Kidney epithelial cell (primary cell): ENCODE results near the gene PLXNA4. TPM values are rescaled to one million over a fixed set of nuclear protein-coding genes. Genes with fewer than 3 reads are reported as not detected.

Source experiments
- DNase-seq: peaks from one replicate; pipeline ENCODE4 v3.0.0-alpha.2; 2010; ENCODE audit warnings: low read depth
- H3K27me3 ChIP-seq: 2 replicates; pipeline ENCODE4 v1.6.0; 2011; ENCODE audit warnings: low read length; ENCODE audit not compliant: control insufficient read depth, insufficient read depth
- H3K36me3 ChIP-seq: 2 replicates; pipeline ENCODE4 v1.5.1; 2011; ENCODE audit warnings: low read length; ENCODE audit not compliant: control insufficient read depth, insufficient read depth
- H3K4me3 ChIP-seq: 2 replicates; pipeline ENCODE4 v1.5.1; 2011; ENCODE audit warnings: low read depth, mild to moderate bottlenecking, control low read depth, low read length
- CTCF ChIP-seq: IDR thresholded peaks from 2 replicates; pipeline ENCODE4 v1.5.1; 2011; ENCODE audit warnings: mild to moderate bottlenecking, moderate library complexity, low read length, control low read depth, inconsistent platforms; ENCODE audit not compliant: insufficient read depth, poor library complexity, severe bottlenecking
- total RNA-seq: library from RNA; depleted of rRNA; stranded (reverse); fragments of >200 nt; gene quantifications from 2 replicates; pipeline ENCODE4 v1.2.3, GENCODE V29; 2015

The PLXNA4 gene
- total RNA-seq, 1 donor from 2014 or later = 5.9 TPM

GRCh38 chr7:132239422-132239994 is 336.8 kb downstream of the PLXNA4 start:
- DNase-seq = no peak
- H3K27me3 ChIP-seq = peaks cover 2% of the 10 kb centered on the region
- H3K4me3 ChIP-seq = no peak overlapping the region
- H3K36me3 ChIP-seq = no peaks in the 10 kb centered on the region
- no peak for TF ChIP-seq CTCF

GRCh38 chr7:132234711-132235110 is 341.6 kb downstream of the PLXNA4 start:
- Histone ChIP-seq H3K27me3 (peaks cover 2% of the 10 kb centered on the region), H3K36me3 (no peaks in the 10 kb centered on the region), H3K4me3 (no peak overlapping the region)
- no peak for TF ChIP-seq CTCF
- no peak for DNase-seq

- Histone ChIP-seq H3K27me3 (peaks cover 2% of the 10 kb centered on the region), H3K36me3 (no peaks in the 10 kb centered on the region), H3K4me3 (no peak overlapping the region)
- TF ChIP-seq CTCF = no peak
- no peak for DNase-seq
Observed at GRCh38 chr7:132232406-132232805, 343.9 kb downstream of the PLXNA4 start.

GRCh38 chr7:132230462-132230861 is 345.8 kb downstream of the PLXNA4 start:
- Histone ChIP-seq H3K4me3 (no peak overlapping the region), H3K36me3 (no peaks in the 10 kb centered on the region), H3K27me3 (peaks cover 2% of the 10 kb centered on the region)
- DNase-seq = no peak
- TF ChIP-seq CTCF = no peak

- DNase-seq = no peak
- H3K36me3 ChIP-seq = no peaks in the 10 kb centered on the region
- peaks cover 2% of the 10 kb centered on the region for H3K27me3 ChIP-seq
- TF ChIP-seq CTCF = no peak
- H3K4me3 ChIP-seq = no peak overlapping the region
Observed at GRCh38 chr7:132228240-132228639, 348.0 kb downstream of the PLXNA4 start.

GRCh38 chr7:132226957-132227290 is 349.3 kb downstream of the PLXNA4 start:
- H3K4me3 ChIP-seq = no peak overlapping the region
- no peak for TF ChIP-seq CTCF
- no peaks in the 10 kb centered on the region for H3K36me3 ChIP-seq
- no peak for DNase-seq
- H3K27me3 ChIP-seq = peaks cover 2% of the 10 kb centered on the region
